ENCODE results near the gene SP110.

- TF ChIP-seq, protein P1, sequence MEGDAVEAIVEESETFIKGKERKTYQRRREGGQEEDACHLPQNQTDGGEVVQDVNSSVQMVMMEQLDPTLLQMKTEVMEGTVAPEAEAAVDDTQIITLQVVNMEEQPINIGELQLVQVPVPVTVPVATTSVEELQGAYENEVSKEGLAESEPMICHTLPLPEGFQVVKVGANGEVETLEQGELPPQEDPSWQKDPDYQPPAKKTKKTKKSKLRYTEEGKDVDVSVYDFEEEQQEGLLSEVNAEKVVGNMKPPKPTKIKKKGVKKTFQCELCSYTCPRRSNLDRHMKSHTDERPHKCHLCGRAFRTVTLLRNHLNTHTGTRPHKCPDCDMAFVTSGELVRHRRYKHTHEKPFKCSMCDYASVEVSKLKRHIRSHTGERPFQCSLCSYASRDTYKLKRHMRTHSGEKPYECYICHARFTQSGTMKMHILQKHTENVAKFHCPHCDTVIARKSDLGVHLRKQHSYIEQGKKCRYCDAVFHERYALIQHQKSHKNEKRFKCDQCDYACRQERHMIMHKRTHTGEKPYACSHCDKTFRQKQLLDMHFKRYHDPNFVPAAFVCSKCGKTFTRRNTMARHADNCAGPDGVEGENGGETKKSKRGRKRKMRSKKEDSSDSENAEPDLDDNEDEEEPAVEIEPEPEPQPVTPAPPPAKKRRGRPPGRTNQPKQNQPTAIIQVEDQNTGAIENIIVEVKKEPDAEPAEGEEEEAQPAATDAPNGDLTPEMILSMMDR (IDR thresholded peaks at IDR 0.05): no peak
- TF ChIP-seq POLR2A (IDR thresholded peaks at IDR 0.05): no peak
These were observed 14.4 kb upstream of the SP110 start for GRCh38 chr2:230234122-230234722.

Measured in Peyer's patch (tissue), 4 donors.